SK-N-SH (cell line): ENCODE measurements around the gene HBP1. TPM values are rescaled to one million over a fixed set of nuclear protein-coding genes. Genes with fewer than 3 reads are reported as not detected.
A peak's percentile ranks its signal among the peaks of the same experiment; 100 is the strongest.

ENCODE experiments used
- CTCF ChIA-PET: fragments of 300-600, 350-600 bp; formaldehyde crosslinking; extraction: SDS; loops from one replicate; lab custom pipeline; 2021; lab: Yijun Ruan, JAX
- POLR2A ChIA-PET: fragments of 350-600 bp; sonication (Branson Sonifier 250); formaldehyde crosslinking; extraction: SDS; loops from one replicate; lab custom pipeline; 2020; ENCODE audit warnings: antibody characterized with exemption, inconsistent platforms; lab: Yijun Ruan, JAX
- DNase-seq: peaks from one replicate; pipeline ENCODE4 v3.0.0; 2012
- H2AFZ ChIP-seq: fragments of 200-600 bp; sonication (generic); 2 replicates; pipeline ENCODE4 v1.8.1; 2016; ENCODE audit warnings: antibody characterized with exemption, mild to moderate bottlenecking, low read depth
- H3F3A ChIP-seq: fragments of 200-600 bp; sonication (generic); replicated peaks from 2 replicates; pipeline ENCODE3; 2016; ENCODE audit warnings: antibody characterized with exemption, mild to moderate bottlenecking; ENCODE audit not compliant: insufficient read depth
- H3K27ac ChIP-seq, 2 experiments: fragments of 200-500 bp in 1 of 2; fragments of 200-600 bp in 1 of 2; sonication (Bioruptor generic) in 1 of 2; sonication (generic), shearing (Covaris generic) in 1 of 2; 2 replicates each; pipeline versions ENCODE4 v1.5.1 to v1.6.1; 2014 to 2016; ENCODE audit warnings: low read depth in 2 of 2, inconsistent platforms in 1 of 2, low read length in 1 of 2, mild to moderate bottlenecking in 1 of 2, mixed read lengths in 1 of 2
- H3K27me3 ChIP-seq: fragments of 200-600 bp; sonication (generic), shearing (Covaris generic); 2 replicates; pipeline ENCODE4 v1.6.1; 2016; ENCODE audit warnings: mixed run types; ENCODE audit not compliant: insufficient read depth
- H3K36me3 ChIP-seq, 2 experiments: fragments of 200-500 bp in 1 of 2; fragments of 200-600 bp in 1 of 2; sonication (Bioruptor generic) in 1 of 2; sonication (generic) in 1 of 2; replicated peaks in 1 of 2; 2 replicates each; pipeline versions ENCODE3 to v1.5.1; 2014 to 2016; ENCODE audit warnings: low read length in 1 of 2, mild to moderate bottlenecking in 1 of 2; ENCODE audit not compliant: insufficient read depth in 2 of 2, control insufficient read depth in 1 of 2
- H3K4me1 ChIP-seq, 2 experiments: fragments of 200-500 bp in 1 of 2; fragments of 200-600 bp in 1 of 2; sonication (Bioruptor generic) in 1 of 2; sonication (generic), shearing (Covaris generic) in 1 of 2; 2 replicates each; pipeline versions ENCODE4 v1.5.1 to v1.6.1; 2014 to 2016; ENCODE audit warnings: low read depth in 1 of 2, low read length in 1 of 2, mixed run types in 1 of 2; ENCODE audit not compliant: insufficient read depth in 2 of 2, control insufficient read depth in 1 of 2
- H3K4me2 ChIP-seq: fragments of 200-600 bp; sonication (generic), shearing (Covaris generic); 2 replicates; pipeline ENCODE4 v1.6.1; 2017; ENCODE audit warnings: mixed run types
- H3K4me3 ChIP-seq, 2 experiments: fragments of 200-500 bp in 1 of 2; fragments of 200-600 bp in 1 of 2; sonication (Bioruptor generic) in 1 of 2; sonication (generic), shearing (Covaris generic) in 1 of 2; 2 replicates each; pipeline versions ENCODE4 v1.5.1 to v1.8.1; 2014 to 2016; ENCODE audit warnings: low read depth in 2 of 2, inconsistent platforms in 1 of 2, low read length in 1 of 2, mild to moderate bottlenecking in 1 of 2, mixed read lengths in 1 of 2, moderate library complexity in 1 of 2
- H3K79me2 ChIP-seq: fragments of 200-600 bp; sonication (generic); 2 replicates; pipeline ENCODE4 v1.8.1; 2017; ENCODE audit warnings: mild to moderate bottlenecking; ENCODE audit not compliant: insufficient read depth
- H3K9ac ChIP-seq: fragments of 200-600 bp; sonication (generic); 2 replicates; pipeline ENCODE4 v1.6.1; 2017; ENCODE audit warnings: mixed run types
- H3K9me2 ChIP-seq: fragments of 200-600 bp; sonication (generic); 2 replicates; pipeline ENCODE4 v1.6.1; 2017; ENCODE audit warnings: mixed run types
- H3K9me3 ChIP-seq: fragments of 200-600 bp; sonication (generic); 2 replicates; pipeline ENCODE4 v1.6.1; 2017; ENCODE audit warnings: mixed run types, mild to moderate bottlenecking, moderate library complexity
- H4K20me1 ChIP-seq: fragments of 200-600 bp; sonication (generic); 2 replicates; pipeline ENCODE4 v1.6.1; 2017; ENCODE audit warnings: mild to moderate bottlenecking, mixed run types; ENCODE audit not compliant: insufficient read depth
- CHD2 ChIP-seq: fragments of 150-350 bp; IDR thresholded peaks from 2 replicates; pipeline ENCODE4 v1.6.1; 2018; ENCODE audit warnings: low read length; ENCODE audit not compliant: partially characterized antibody
- CTCF ChIP-seq: fragments of 200-600 bp; sonication (generic); IDR thresholded peaks from 2 replicates; pipeline ENCODE4 v1.6.1; 2017; ENCODE audit warnings: antibody characterized with exemption, mild to moderate bottlenecking, moderate library complexity
- EP300 ChIP-seq, 2 experiments: IDR thresholded peaks; 2 replicates each; pipeline versions ENCODE4 v1.4.0 to v1.6.1; 2012; ENCODE audit warnings: borderline replicate concordance in 1 of 2, low read depth in 1 of 2, low read length in 1 of 2
- MXI1 ChIP-seq: IDR thresholded peaks from 2 replicates; pipeline ENCODE4 v1.6.1; 2012; ENCODE audit warnings: mild to moderate bottlenecking, low read depth, low read length, improper control_type of control experiment
- NRF1 ChIP-seq: IDR thresholded peaks from 2 replicates; pipeline ENCODE4 v1.6.1; 2012; ENCODE audit warnings: low read depth, mild to moderate bottlenecking, low read length
- PBX3 ChIP-seq: IDR thresholded peaks from 2 replicates; pipeline ENCODE4; 2012
- RAD21 ChIP-seq: IDR thresholded peaks from 2 replicates; pipeline ENCODE4 v1.6.1; 2012; ENCODE audit warnings: mild to moderate bottlenecking, low read length
- REST ChIP-seq: IDR thresholded peaks from 2 replicates; pipeline ENCODE4 v1.6.1; 2012; ENCODE audit warnings: mild to moderate bottlenecking, low read depth, low read length, moderate library complexity
- WGBS: methylation state at CpG from one replicate; pipeline ENCODE4 v1.1.6; 2017; ENCODE audit warnings: low lambda C conversion rate; 5-methylcytosine and 5-hydroxymethylcytosine counted together
- polyA plus RNA-seq, 3 experiments: library from polyadenylated mRNA; depleted of rRNA; stranded (reverse); fragments of >200 nt; gene quantifications; 2 replicates each; pipeline ENCODE4 v1.2.3, GENCODE V29; 2012

HBP1 gene
- polyA plus RNA-seq, 1 of the 3 experiments (the other 2 are of a cell fraction) = 27.2 TPM

GRCh38 chr7:107233981-107234380, 65.2 kb downstream of the HBP1 start (continued):
- TF ChIP-seq PBX3 (no peak), NRF1 (no peak), EP300 (IDR thresholded peaks at IDR 0.05; ENCODE audit: borderline replicate concordance in 1 of 2, low read depth in 1 of 2, low read length in 1 of 2) (no peak), RAD21 (no peak), CHD2 (no peak), REST (no peak)
- TF ChIP-seq, all 33 proteins: peak for 0

GRCh38 chr7:107234436-107234835, 65.6 kb downstream of the HBP1 start:
- H3K9me3 ChIP-seq = no peaks in the 10 kb centered on the region
- H3K9me2 ChIP-seq = no peaks in the 10 kb centered on the region
- no peak overlapping the region for H2AFZ ChIP-seq
- POLR2A ChIA-PET = no interaction called here
- no peak overlapping the region for H3K4me2 ChIP-seq
- 57% methylated on average over 3 of the region's 3 CpGs for WGBS
- no peaks in the 10 kb centered on the region for H3K79me2 ChIP-seq
- H3K9ac ChIP-seq = no peak overlapping the region
- no peak overlapping the region for H3K27ac ChIP-seq
- CTCF ChIA-PET = interaction anchor here (1.1 kb wide), 1 partner anchor 39 kb away, joined by 3 read pairs; no protein-coding TSS in a partner anchor
- H3K36me3 ChIP-seq = peaks cover 0 to 17% of the 10 kb centered on the region in 2 experiments
- peak; percentile 45; the same call in 1 of the 2 replicates for TF ChIP-seq PBX3
- no peak for TF ChIP-seq CTCF
- no peak for TF ChIP-seq MXI1
- TF ChIP-seq, all 33 proteins: peak for 1
- Histone ChIP-seq H3F3A (peaks cover 27% of the 10 kb centered on the region), H3K4me1 (peaks cover 9 to 34% of the 10 kb centered on the region in 2 experiments), H4K20me1 (no peaks in the 10 kb centered on the region; the same call in 1 of the 2 replicates), H3K27me3 (no peaks in the 10 kb centered on the region), H3K4me3 (no peak overlapping the region)
- DNase-seq = no peak
